A172 (cell line): ENCODE measurements around the gene TMEM178B. TPM values are rescaled to one million over a fixed set of nuclear protein-coding genes. Genes with fewer than 3 reads are reported as not detected.
"Not testable (repeated sequence)": the region's sequence is repeated elsewhere in the genome, so short reads cannot be mapped to it uniquely, and the experiment has no call there.

Experiments used
- DNase-seq: peaks from one replicate; pipeline ENCODE4 v3.0.0-alpha.2; 2015; ENCODE audit warnings: low spot score
- total RNA-seq: library from RNA; depleted of rRNA; stranded (reverse); fragments of >200 nt; shearing (Covaris generic); gene quantifications from 2 replicates; pipeline ENCODE4 v1.2.3, GENCODE V29; 2014

TMEM178B gene
- total RNA-seq, 1 experiment from 2014 or later, result 0.50 TPM

GRCh38 chr7:141074162-141074991 lies 513 bp downstream of the TMEM178B start:
- DNase-seq, result no peak

GRCh38 chr7:141074997-141075396 lies 1.1 kb downstream of the TMEM178B start:
- no peak for DNase-seq

- no peak for DNase-seq
Measured at GRCh38 chr7:141076377-141076776, 2.5 kb downstream of the TMEM178B start.

GRCh38 chr7:141079219-141079618 lies 5.4 kb downstream of the TMEM178B start:
- no peak for DNase-seq

- not testable (repeated sequence) for DNase-seq
Measured at GRCh38 chr7:141089490-141089889, 15.6 kb downstream of the TMEM178B start.

- DNase-seq, result no peak
Measured at GRCh38 chr7:141094336-141095070, 20.6 kb downstream of the TMEM178B start.

GRCh38 chr7:141097430-141097829 lies 23.6 kb downstream of the TMEM178B start:
- DNase-seq, result no peak

GRCh38 chr7:141102436-141102835 lies 28.6 kb downstream of the TMEM178B start:
- no peak for DNase-seq

GRCh38 chr7:141103847-141104429 lies 30.1 kb downstream of the TMEM178B start:
- no peak for DNase-seq

- no peak for DNase-seq
Measured at GRCh38 chr7:141113131-141113530, 39.3 kb downstream of the TMEM178B start.

GRCh38 chr7:141114029-141114664 lies 40.3 kb downstream of the TMEM178B start:
- DNase-seq, result no peak

GRCh38 chr7:141115965-141116364 lies 42.1 kb downstream of the TMEM178B start:
- DNase-seq, result no peak

GRCh38 chr7:141116661-141117060 lies 42.8 kb downstream of the TMEM178B start:
- not testable (repeated sequence) for DNase-seq

GRCh38 chr7:141118767-141119166 lies 44.9 kb downstream of the TMEM178B start:
- DNase-seq, result no peak

- no peak for DNase-seq
Measured at GRCh38 chr7:141119187-141119586, 45.3 kb downstream of the TMEM178B start.

- DNase-seq, result no peak
Measured at GRCh38 chr7:141122736-141123135, 48.9 kb downstream of the TMEM178B start.

GRCh38 chr7:141123522-141123921 lies 49.7 kb downstream of the TMEM178B start:
- no peak for DNase-seq

- DNase-seq, result no peak
Measured at GRCh38 chr7:141126107-141126506, 52.2 kb downstream of the TMEM178B start.

GRCh38 chr7:141128506-141128905 lies 54.6 kb downstream of the TMEM178B start:
- DNase-seq, result no peak

GRCh38 chr7:141128931-141129330 lies 55.1 kb downstream of the TMEM178B start:
- no peak for DNase-seq

GRCh38 chr7:141132671-141133070 lies 58.8 kb downstream of the TMEM178B start:
- no peak for DNase-seq

- DNase-seq, result no peak
Measured at GRCh38 chr7:141133646-141134045, 59.8 kb downstream of the TMEM178B start.
